ENCODE data around the gene SPOUT1.
"Not testable (repeated sequence)": the region's sequence is repeated elsewhere in the genome, so short reads cannot be mapped to it uniquely, and the experiment has no call there.

The SPOUT1 gene

GRCh38 chr9:128861501-128861900, 31.9 kb upstream of the SPOUT1 start:
- no peak for TF ChIP-seq CTCF (IDR thresholded peaks at IDR 0.05; ENCODE audit: borderline replicate concordance, control extremely low read depth, extremely low read depth, insufficient read depth, missing control alignments)
- no peak for DNase-seq (ENCODE audit: low spot score)
- in situ Hi-C loops (cut with MboI; ENCODE audit: low sequenced_read_pairs, unreplicated experiment) = loop anchor here (10.0 kb wide), 1 partner anchor 63 kb away; the partner anchor contains the start of gene PHYHD1

GRCh38 chr9:128860937-128861336, 31.3 kb upstream of the SPOUT1 start:
- TF ChIP-seq CTCF (IDR thresholded peaks at IDR 0.05; ENCODE audit: borderline replicate concordance, control extremely low read depth, extremely low read depth, insufficient read depth, missing control alignments) = no peak
- DNase-seq (ENCODE audit: low spot score) = no peak
- in situ Hi-C loops (cut with MboI; ENCODE audit: low sequenced_read_pairs, unreplicated experiment) = loop anchor here (10.0 kb wide), 1 partner anchor 64 kb away; the partner anchor contains the start of gene PHYHD1

GRCh38 chr9:128858476-128858875, 28.9 kb upstream of the SPOUT1 start:
- in situ Hi-C loops (cut with MboI; ENCODE audit: low sequenced_read_pairs, unreplicated experiment); DNase-seq (ENCODE audit: low spot score): not testable (repeated sequence)

- DNase-seq (ENCODE audit: low spot score); in situ Hi-C loops (cut with MboI; ENCODE audit: low sequenced_read_pairs, unreplicated experiment): not testable (repeated sequence)
These were observed 24.9 kb upstream of the SPOUT1 start for GRCh38 chr9:128854454-128854853.

GRCh38 chr9:128852646-128853045, 23.1 kb upstream of the SPOUT1 start:
- DNase-seq (ENCODE audit: low spot score); in situ Hi-C loops (cut with MboI; ENCODE audit: low sequenced_read_pairs, unreplicated experiment): not testable (repeated sequence)

- in situ Hi-C loops (cut with MboI; ENCODE audit: low sequenced_read_pairs, unreplicated experiment); DNase-seq (ENCODE audit: low spot score): not testable (repeated sequence)
These were observed 22.4 kb upstream of the SPOUT1 start for GRCh38 chr9:128851779-128852600.

- DNase-seq (ENCODE audit: low spot score) = not testable (repeated sequence)
These were observed 21.4 kb upstream of the SPOUT1 start for GRCh38 chr9:128851024-128851423.

GRCh38 chr9:128847803-128848202, 18.2 kb upstream of the SPOUT1 start:
- in situ Hi-C loops (cut with MboI; ENCODE audit: low sequenced_read_pairs, unreplicated experiment) = no loop called here
- no peak for DNase-seq (ENCODE audit: low spot score)
- TF ChIP-seq CTCF (IDR thresholded peaks at IDR 0.05; ENCODE audit: borderline replicate concordance, control extremely low read depth, extremely low read depth, insufficient read depth, missing control alignments) = no peak

More at GRCh38 chr9:128851024-128851423, 21.4 kb upstream of the SPOUT1 start:
- in situ Hi-C loops (cut with MboI; ENCODE audit: low sequenced_read_pairs, unreplicated experiment) = not testable (repeated sequence)

GRCh38 chr9:128846680-128847030, 17.1 kb upstream of the SPOUT1 start:
- TF ChIP-seq CTCF (IDR thresholded peaks at IDR 0.05; ENCODE audit: borderline replicate concordance, control extremely low read depth, extremely low read depth, insufficient read depth, missing control alignments) = no peak
- no peak for DNase-seq (ENCODE audit: low spot score)
- in situ Hi-C loops (cut with MboI; ENCODE audit: low sequenced_read_pairs, unreplicated experiment) = no loop called here
